A673 (cell line): Measurements from ENCODE around the gene TRDN. TPM values are rescaled to one million over a fixed set of nuclear protein-coding genes. Genes with fewer than 3 reads are reported as not detected.

ENCODE experiments used
- BruUV-seq: library from RNA; stranded (reverse); fragments of 400-500 nt; replicated peaks from 2 replicates; lab custom pipeline; 2021; lab: Mats Ljungman, UMichigan
- CTCF ChIA-PET: fragments of 300-600 bp; sonication (Branson Sonifier 250); formaldehyde crosslinking; loops from one replicate; lab custom pipeline; 2022; ENCODE audit warnings: antibody characterized with exemption; lab: Charles Lee
- POLR2A ChIA-PET: fragments of 300-600 bp; sonication (Branson Sonifier 250); formaldehyde crosslinking; loops from one replicate; lab custom pipeline; 2022; ENCODE audit warnings: antibody characterized with exemption; ENCODE audit not compliant: low non-redundant PET; lab: Charles Lee
- DNase-seq: peaks from one replicate; pipeline ENCODE4 v3.0.0-alpha.2; 2015; ENCODE audit warnings: low spot score
- H3K27ac ChIP-seq: fragments of 200-600 bp; sonication (generic); 2 replicates; pipeline ENCODE4 v1.5.1; 2016; ENCODE audit warnings: mixed run types, low read depth, mild to moderate bottlenecking, mixed read lengths, antibody characterized with exemption, low read length; ENCODE audit not compliant: poor library complexity, severe bottlenecking
- H3K27me3 ChIP-seq: fragments of 200-600 bp; sonication (generic); replicated peaks from 2 replicates; pipeline ENCODE4 v1.6.1; 2017; ENCODE audit warnings: mixed run types, low read depth, mild to moderate bottlenecking, mixed read lengths, antibody characterized with exemption, low read length; ENCODE audit not compliant: insufficient read depth, poor library complexity
- H3K36me3 ChIP-seq: fragments of 200-600 bp; sonication (generic); 2 replicates; pipeline ENCODE4 v1.6.1; 2016; ENCODE audit warnings: mixed run types, mild to moderate bottlenecking, mixed read lengths, antibody characterized with exemption, low read length; ENCODE audit not compliant: insufficient read depth, poor library complexity, severe bottlenecking
- H3K4me1 ChIP-seq: fragments of 200-600 bp; sonication (generic); 2 replicates; pipeline ENCODE4 v1.6.1; 2017; ENCODE audit warnings: mixed run types, mild to moderate bottlenecking, mixed read lengths, antibody characterized with exemption, low read length; ENCODE audit not compliant: insufficient read depth, poor library complexity, severe bottlenecking
- H3K4me3 ChIP-seq: fragments of 200-600 bp; sonication (generic); 2 replicates; pipeline ENCODE4 v1.5.1; 2016; ENCODE audit warnings: low read depth, mixed run types, mild to moderate bottlenecking, mixed read lengths, low read length; ENCODE audit not compliant: poor library complexity, severe bottlenecking
- H3K9me3 ChIP-seq: fragments of 200-600 bp; sonication (generic); 2 replicates; pipeline ENCODE4 v1.6.1; 2016; ENCODE audit warnings: mixed run types, low read depth, mild to moderate bottlenecking, mixed read lengths, antibody characterized with exemption, low read length; ENCODE audit not compliant: poor library complexity, severe bottlenecking
- EZH2 ChIP-seq: fragments of 200-600 bp; sonication (generic); IDR thresholded peaks from 2 replicates; pipeline ENCODE4 v1.6.1; 2017; ENCODE audit warnings: borderline replicate concordance, low read depth, mild to moderate bottlenecking, mixed read lengths, antibody characterized with exemption, low read length; ENCODE audit not compliant: poor library complexity, severe bottlenecking
- intact Hi-C: fragments of 100-400 bp; cut with micrococcal nuclease; formaldehyde crosslinking; loops from one replicate; pipeline ENCODE4 v1.10.0; 2022; ENCODE audit not compliant: unreplicated experiment
- total RNA-seq: library from RNA; stranded (reverse); gene quantifications from 2 replicates; pipeline ENCODE4 v1.2.3, GENCODE V29; 2021
- TF ChIP-seq, protein P1 (sequence below): fragments of 300-800, 200-600 bp; sonication (generic); conservative IDR thresholded peaks from 2 replicates; pipeline ENCODE4 v1.5.1; 2017; ENCODE audit warnings: low read depth, mild to moderate bottlenecking, antibody characterized with exemption, low read length, moderate library complexity, mixed read lengths

The TRDN gene
- total RNA-seq, 1 experiment from 2014 or later = 3.8 TPM

DNA sequence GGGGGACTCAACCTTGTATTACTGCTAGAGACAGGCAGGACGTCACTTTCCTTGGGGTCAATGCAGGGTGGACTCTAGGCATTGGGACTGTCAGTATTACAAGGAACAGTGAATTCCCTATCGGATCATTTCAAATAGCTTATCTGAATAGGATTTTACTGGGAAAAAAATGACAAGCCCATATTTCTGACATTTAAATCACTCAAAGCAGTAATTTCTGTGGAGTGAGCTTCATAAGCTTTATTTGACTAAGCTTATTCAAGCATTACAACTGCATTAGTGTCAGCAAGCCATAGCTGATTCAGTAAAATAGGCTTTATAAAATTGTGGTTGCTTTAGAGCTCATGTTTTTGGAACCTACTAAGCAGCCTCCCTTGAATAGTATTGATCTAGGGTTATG is 44.3 kb downstream of the TRDN start:
- Histone ChIP-seq H3K27ac (no peak overlapping the region), H3K4me1 (peaks cover 8% of the 10 kb centered on the region), H3K36me3 (no peaks in the 10 kb centered on the region), H3K27me3 (no peaks in the 10 kb centered on the region), H3K9me3 (no peaks in the 10 kb centered on the region), H3K4me3 (no peak overlapping the region)
- DNase-seq = no peak
- CTCF ChIA-PET = no interaction called here
- BruUV-seq = no TSS peak
- TF ChIP-seq, protein P1, sequence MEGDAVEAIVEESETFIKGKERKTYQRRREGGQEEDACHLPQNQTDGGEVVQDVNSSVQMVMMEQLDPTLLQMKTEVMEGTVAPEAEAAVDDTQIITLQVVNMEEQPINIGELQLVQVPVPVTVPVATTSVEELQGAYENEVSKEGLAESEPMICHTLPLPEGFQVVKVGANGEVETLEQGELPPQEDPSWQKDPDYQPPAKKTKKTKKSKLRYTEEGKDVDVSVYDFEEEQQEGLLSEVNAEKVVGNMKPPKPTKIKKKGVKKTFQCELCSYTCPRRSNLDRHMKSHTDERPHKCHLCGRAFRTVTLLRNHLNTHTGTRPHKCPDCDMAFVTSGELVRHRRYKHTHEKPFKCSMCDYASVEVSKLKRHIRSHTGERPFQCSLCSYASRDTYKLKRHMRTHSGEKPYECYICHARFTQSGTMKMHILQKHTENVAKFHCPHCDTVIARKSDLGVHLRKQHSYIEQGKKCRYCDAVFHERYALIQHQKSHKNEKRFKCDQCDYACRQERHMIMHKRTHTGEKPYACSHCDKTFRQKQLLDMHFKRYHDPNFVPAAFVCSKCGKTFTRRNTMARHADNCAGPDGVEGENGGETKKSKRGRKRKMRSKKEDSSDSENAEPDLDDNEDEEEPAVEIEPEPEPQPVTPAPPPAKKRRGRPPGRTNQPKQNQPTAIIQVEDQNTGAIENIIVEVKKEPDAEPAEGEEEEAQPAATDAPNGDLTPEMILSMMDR = no peak
- TF ChIP-seq EZH2 = no peak
- POLR2A ChIA-PET = no interaction called here
- intact Hi-C loops = no loop called here

DNA sequence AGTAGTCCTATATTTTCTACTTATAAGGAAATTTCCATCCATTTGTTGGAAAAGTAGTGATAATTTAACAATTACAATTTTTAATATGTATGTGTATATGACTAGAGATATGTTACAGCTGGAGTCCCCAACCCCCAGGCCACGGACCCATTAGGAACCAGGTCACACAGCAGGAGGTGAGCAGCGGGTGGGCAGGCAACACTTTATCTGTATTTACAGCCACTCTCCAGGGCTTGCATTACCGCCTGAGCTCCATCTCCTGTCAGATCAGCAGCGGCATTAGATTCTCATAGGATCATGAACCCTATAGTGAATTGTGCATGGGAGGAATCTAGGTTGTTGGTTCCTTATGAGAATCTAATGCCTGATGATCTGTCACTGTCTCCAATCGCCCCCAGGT is 46.8 kb downstream of the TRDN start:
- no peak overlapping the region for H3K4me3 ChIP-seq
- no peaks in the 10 kb centered on the region for H3K9me3 ChIP-seq
- H3K27ac ChIP-seq = no peak overlapping the region
- no peaks in the 10 kb centered on the region for H3K36me3 ChIP-seq
- intact Hi-C loops = no loop called here
- no peak for TF ChIP-seq EZH2
- TF ChIP-seq, protein P1 = no peak
- no peaks in the 10 kb centered on the region for H3K27me3 ChIP-seq
- POLR2A ChIA-PET = no interaction called here
- CTCF ChIA-PET = no interaction called here
- no TSS peak for BruUV-seq
- H3K4me1 ChIP-seq = peaks cover 8% of the 10 kb centered on the region
- peak; percentile 31 for DNase-seq

DNA sequence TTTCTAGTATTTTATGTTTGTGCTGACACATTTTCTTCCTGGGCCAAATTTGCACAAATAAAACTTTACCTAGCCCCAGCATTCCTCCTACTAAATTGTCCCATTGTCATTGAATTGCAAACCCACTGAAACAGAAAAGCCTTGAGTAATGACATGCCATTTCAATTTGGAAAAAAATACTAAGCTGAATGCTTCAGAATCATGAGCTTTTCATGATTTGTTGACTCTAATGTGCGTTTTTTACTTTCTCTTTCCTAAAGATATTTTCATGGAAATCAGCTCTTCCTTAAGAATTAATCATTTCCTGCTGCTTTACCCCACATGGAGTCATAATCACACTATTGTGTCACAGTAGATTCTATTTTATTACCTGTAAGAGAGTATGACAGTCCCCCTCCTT is 47.4 kb downstream of the TRDN start:
- no peak overlapping the region for H3K4me3 ChIP-seq
- TF ChIP-seq, protein P1 = no peak
- no peak for TF ChIP-seq EZH2
- POLR2A ChIA-PET = no interaction called here
- intact Hi-C loops = no loop called here
- H3K27me3 ChIP-seq = no peaks in the 10 kb centered on the region
- no TSS peak for BruUV-seq
- peaks cover 8% of the 10 kb centered on the region for H3K4me1 ChIP-seq
- CTCF ChIA-PET = no interaction called here
- H3K9me3 ChIP-seq = no peaks in the 10 kb centered on the region
- peak; percentile 54 for DNase-seq
- no peaks in the 10 kb centered on the region for H3K36me3 ChIP-seq
- H3K27ac ChIP-seq = no peak overlapping the region
